ENCODE measurements around the gene ZNF821. TPM values are rescaled to one million over a fixed set of nuclear protein-coding genes. Genes with fewer than 3 reads are reported as not detected.
"Not testable (repeated sequence)": the region's sequence is repeated elsewhere in the genome, so short reads cannot be mapped to it uniquely, and the experiment has no call there.

The ZNF821 gene
- total and polyA plus RNA-seq, 7 donors, result 2.3 to 16.8 (median 9.5) TPM

DNA sequence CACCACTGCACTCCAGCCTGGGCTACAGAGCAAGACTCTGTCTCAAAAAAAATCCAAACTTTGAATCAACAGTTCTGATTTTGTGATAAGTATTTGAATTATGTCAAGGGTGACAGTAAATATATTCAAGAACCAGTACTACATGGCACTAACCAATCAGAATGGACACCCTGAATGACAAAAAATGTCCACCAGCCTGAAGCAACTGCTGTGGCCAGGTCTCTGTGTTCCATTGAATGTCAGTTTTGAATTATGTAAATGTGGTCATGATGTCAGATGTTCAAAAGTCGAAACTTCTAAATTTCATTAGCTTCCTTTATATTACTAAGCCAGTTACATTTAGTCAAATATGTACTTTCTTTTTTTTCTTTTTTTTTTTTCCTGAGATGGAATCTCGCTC, 53.6 kb downstream of the ZNF821 start:
- H3K9me3 ChIP-seq, result no peaks in the 10 kb centered on the region
- H3K27ac ChIP-seq, result no peak overlapping the region
- intact Hi-C loops (cut with DNase I), result no loop called here
- TF ChIP-seq POLR2A (IDR thresholded peaks at IDR 0.05), result no peak
- TF ChIP-seq, protein P1, sequence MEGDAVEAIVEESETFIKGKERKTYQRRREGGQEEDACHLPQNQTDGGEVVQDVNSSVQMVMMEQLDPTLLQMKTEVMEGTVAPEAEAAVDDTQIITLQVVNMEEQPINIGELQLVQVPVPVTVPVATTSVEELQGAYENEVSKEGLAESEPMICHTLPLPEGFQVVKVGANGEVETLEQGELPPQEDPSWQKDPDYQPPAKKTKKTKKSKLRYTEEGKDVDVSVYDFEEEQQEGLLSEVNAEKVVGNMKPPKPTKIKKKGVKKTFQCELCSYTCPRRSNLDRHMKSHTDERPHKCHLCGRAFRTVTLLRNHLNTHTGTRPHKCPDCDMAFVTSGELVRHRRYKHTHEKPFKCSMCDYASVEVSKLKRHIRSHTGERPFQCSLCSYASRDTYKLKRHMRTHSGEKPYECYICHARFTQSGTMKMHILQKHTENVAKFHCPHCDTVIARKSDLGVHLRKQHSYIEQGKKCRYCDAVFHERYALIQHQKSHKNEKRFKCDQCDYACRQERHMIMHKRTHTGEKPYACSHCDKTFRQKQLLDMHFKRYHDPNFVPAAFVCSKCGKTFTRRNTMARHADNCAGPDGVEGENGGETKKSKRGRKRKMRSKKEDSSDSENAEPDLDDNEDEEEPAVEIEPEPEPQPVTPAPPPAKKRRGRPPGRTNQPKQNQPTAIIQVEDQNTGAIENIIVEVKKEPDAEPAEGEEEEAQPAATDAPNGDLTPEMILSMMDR (IDR thresholded peaks at IDR 0.05), result no peak
- TF ChIP-seq POLR2AphosphoS5 (IDR thresholded peaks at IDR 0.05), result no peak
- no peak for TF ChIP-seq EP300 (IDR thresholded peaks at IDR 0.05)
- 86 to 92% methylated on average over 2 of the region's 2 CpGs for WGBS, 2 donors
- no peak for DNase-seq
- H3K4me1 ChIP-seq, result no peaks in the 10 kb centered on the region
- no peaks in the 10 kb centered on the region for H3K27me3 ChIP-seq
- H3K36me3 ChIP-seq, result no peaks in the 10 kb centered on the region
- no peak overlapping the region for H3K4me3 ChIP-seq

DNA sequence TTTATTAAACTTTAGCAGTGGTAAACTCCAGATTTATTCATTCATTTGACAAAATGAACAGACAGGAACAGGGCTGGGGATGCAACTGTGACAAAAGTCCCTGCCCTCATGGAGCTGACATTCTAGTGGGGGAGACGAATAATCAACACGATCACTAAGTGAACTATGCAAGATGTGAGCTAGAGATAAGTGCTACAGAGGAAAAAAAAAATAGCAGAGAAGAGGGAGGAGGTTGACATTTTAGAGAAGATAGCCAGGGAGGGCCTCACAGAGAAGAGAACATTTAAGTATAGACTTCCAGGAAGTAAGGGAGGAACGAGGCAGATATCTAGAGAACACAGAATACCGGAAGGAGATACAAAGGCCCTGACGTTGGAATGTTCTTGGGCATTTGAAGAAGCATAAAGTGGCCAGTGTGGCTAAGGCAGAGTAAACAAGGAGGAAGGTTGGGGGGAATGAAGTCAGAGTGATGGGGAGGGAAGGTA, 57.4 kb downstream of the ZNF821 start:
- Histone ChIP-seq H3K27ac (no peak overlapping the region), H3K9me3 (no peaks in the 10 kb centered on the region), H3K27me3 (no peaks in the 10 kb centered on the region), H3K4me1 (no peaks in the 10 kb centered on the region), H3K36me3 (peaks cover 0 to 4% (median 0%) of the 10 kb centered on the region in 4 donors), H3K4me3 (no peak overlapping the region)
- DNase-seq, result no peak
- TF ChIP-seq, protein P1 (IDR thresholded peaks at IDR 0.05), result no peak
- no peak for TF ChIP-seq POLR2AphosphoS5 (IDR thresholded peaks at IDR 0.05)
- TF ChIP-seq POLR2A (IDR thresholded peaks at IDR 0.05), result no peak
- TF ChIP-seq EP300 (IDR thresholded peaks at IDR 0.05), result no peak
- 77 to 91% methylated on average over 5 of the region's 5 CpGs for WGBS, 2 donors
- intact Hi-C loops (cut with DNase I), result no loop called here

DNA sequence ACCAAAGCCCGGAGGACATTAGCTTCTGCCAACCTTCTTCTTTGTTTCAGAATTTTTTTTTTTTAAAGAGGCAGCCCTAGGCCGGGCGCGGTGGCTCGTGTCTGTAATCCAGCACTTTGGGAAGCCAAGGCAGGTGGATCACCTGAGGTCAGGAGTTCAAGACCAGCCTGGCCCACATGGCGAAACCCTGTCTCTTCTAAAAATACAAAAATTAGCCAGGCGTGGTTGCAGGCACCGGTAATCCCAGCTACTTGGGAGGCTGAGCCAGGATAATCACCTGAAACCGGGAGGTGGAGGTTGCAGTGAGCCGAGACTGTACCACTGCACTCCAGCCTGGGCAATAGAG, 66.9 kb downstream of the ZNF821 start:
- H3K4me3 ChIP-seq, result peak overlapping the region in 1 of 4 donors; percentile 9

DNA sequence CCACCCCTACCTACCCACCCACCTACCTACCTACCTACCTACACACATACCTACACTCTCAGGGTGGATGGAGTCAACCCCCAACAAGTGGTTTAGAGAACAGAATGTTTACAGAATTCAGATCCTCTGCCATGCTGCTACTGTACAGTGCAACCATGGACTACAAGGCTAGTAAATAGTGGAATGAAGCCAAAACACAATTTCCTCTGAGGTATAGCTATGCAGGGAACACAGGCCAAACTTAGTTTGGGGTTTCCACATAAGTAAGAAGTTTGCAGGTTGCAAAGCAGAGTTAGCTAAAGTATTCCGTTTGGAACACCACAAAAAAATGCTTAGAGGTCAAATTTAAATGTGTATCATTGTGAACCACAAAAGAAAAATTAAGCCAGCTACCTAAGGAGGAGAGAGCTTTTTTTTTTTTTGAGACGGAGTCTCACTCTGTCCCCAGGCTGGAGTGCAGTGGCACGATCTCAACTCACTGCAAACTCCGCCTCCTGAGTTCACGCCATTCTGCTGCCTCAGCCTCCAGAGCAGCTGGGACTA, 72.7 kb downstream of the ZNF821 start:
- 71 to 87% methylated on average over 5 of the region's 5 CpGs for WGBS, 2 donors
- TF ChIP-seq POLR2AphosphoS5 (IDR thresholded peaks at IDR 0.05) (no peak), EP300 (IDR thresholded peaks at IDR 0.05) (no peak), POLR2A (IDR thresholded peaks at IDR 0.05) (no peak)
- TF ChIP-seq, protein P1 (IDR thresholded peaks at IDR 0.05), result no peak
- Histone ChIP-seq H3K27me3 (no peaks in the 10 kb centered on the region), H3K36me3 (no peaks in the 10 kb centered on the region), H3K27ac (no peak overlapping the region), H3K4me1 (peaks cover 0 to 31% (median 30%) of the 10 kb centered on the region in 4 donors), H3K9me3 (no peaks in the 10 kb centered on the region), H3K4me3 (no peak overlapping the region)
- no peak for DNase-seq
- intact Hi-C loops (cut with DNase I), result no loop called here

More for the DNA sequence above, 66.9 kb downstream of the ZNF821 start:
- WGBS, 2 donors, result 84% methylated on average over 10 of the region's 10 CpGs
- H3K36me3 ChIP-seq; H3K27me3 ChIP-seq; intact Hi-C loops (cut with DNase I); DNase-seq; H3K9me3 ChIP-seq: not testable (repeated sequence)
- peak overlapping the region; percentile 73 to 90 (median 85) for H3K27ac ChIP-seq
- peaks cover 0 to 30% (median 25%) of the 10 kb centered on the region in 4 donors for H3K4me1 ChIP-seq

DNA sequence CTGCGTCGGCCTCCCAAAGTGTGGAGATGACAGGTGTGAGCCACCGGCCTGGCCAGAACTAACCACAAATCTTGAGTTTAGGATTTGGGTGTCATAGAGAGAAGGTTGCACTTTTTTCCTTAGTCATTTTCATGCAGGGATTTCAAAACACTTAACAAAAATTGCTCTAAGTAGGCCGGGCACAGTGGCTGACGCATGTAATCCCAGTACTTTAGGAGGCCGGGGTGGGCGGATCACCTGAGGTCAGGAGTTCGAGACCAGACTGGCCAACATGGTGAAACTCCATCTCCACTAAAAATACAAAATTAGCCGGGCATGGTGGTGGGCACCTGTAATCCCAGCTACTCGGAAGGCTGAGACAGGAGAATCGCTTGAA, 73.8 kb downstream of the ZNF821 start:
- H3K9me3 ChIP-seq; H3K36me3 ChIP-seq; H3K27me3 ChIP-seq; DNase-seq; H3K4me3 ChIP-seq; intact Hi-C loops (cut with DNase I): not testable (repeated sequence)
- 93 to 94% methylated on average over 11 of the region's 11 CpGs for WGBS, 2 donors
- peak overlapping the region; percentile 94 to 99 (median 97) for H3K27ac ChIP-seq
- peaks cover 0 to 34% (median 31%) of the 10 kb centered on the region in 4 donors for H3K4me1 ChIP-seq

Other genes with a start within 250 kb of the ZNF821 start
- gene PHLPP2, start 159.5 kb downstream of the ZNF821 start, total RNA-seq, result 10 to 100 TPM in 2 of 4 donors, 1 to 10 TPM in 2; 8.2 to 15.8 (median 10.6) TPM
- gene PHLPP2, start 159.5 kb downstream of the ZNF821 start, polyA plus RNA-seq, result 10 to 100 TPM in 2 of 3 donors, 1 to 10 TPM in 1; 8.9 to 19.0 (median 12.6) TPM
- 10 to 100 TPM; 34.9 to 57.3 (median 51.1) TPM for gene AP1G1, start 75.3 kb downstream of the ZNF821 start, total RNA-seq
- 10 to 100 TPM; 12.6 to 32.1 (median 23.6) TPM for gene AP1G1, start 75.3 kb downstream of the ZNF821 start, polyA plus RNA-seq
- 10 to 100 TPM; 22.8 to 25.0 (median 24.4) TPM for gene ATXN1L, start 38.2 kb downstream of the ZNF821 start, total RNA-seq
- 10 to 100 TPM in 1 of 3 donors, 1 to 10 TPM in 2; 6.6 to 13.8 (median 8.1) TPM for gene ATXN1L, start 38.2 kb downstream of the ZNF821 start, polyA plus RNA-seq
- gene IST1, start 11.3 kb upstream of the ZNF821 start, total RNA-seq, result 100 to 1,000 TPM; 117 to 176 (median 170) TPM
- 100 to 1,000 TPM; 133 to 182 (median 155) TPM for gene IST1, start 11.3 kb upstream of the ZNF821 start, polyA plus RNA-seq
- gene PKD1L3, start 116.2 kb upstream of the ZNF821 start, total RNA-seq, result under 1 TPM in 3 of 4 donors, not detected in 1; under 0.01 to 0.14 (median under 0.01) TPM
- gene PKD1L3, start 116.2 kb upstream of the ZNF821 start, polyA plus RNA-seq, result under 1 TPM in 2 of 3 donors, not detected in 1; 0.15 to 0.23 TPM
- 1 to 10 TPM; 3.2 to 7.4 (median 4.0) TPM for gene DHODH, start 124.6 kb upstream of the ZNF821 start, total RNA-seq
- 1 to 10 TPM; 3.7 to 8.0 (median 4.2) TPM for gene DHODH, start 124.6 kb upstream of the ZNF821 start, polyA plus RNA-seq
- gene HP, start 170.3 kb upstream of the ZNF821 start, total RNA-seq, result 1 to 10 TPM in 1 of 4 donors, under 1 TPM in 1, not detected in 2; 0.49 to 3.6 TPM
- 10 to 100 TPM in 1 of 3 donors, 1 to 10 TPM in 1, under 1 TPM in 1; 0.92 to 11.2 (median 7.2) TPM for gene HP, start 170.3 kb upstream of the ZNF821 start, polyA plus RNA-seq
- under 1 TPM in 2 of 4 donors, not detected in 2; 0.33 to 0.83 TPM for gene HPR, start 179.0 kb upstream of the ZNF821 start, total RNA-seq
- under 1 TPM in 1 of 3 donors, not detected in 2; 0.57 TPM for gene HPR, start 179.0 kb upstream of the ZNF821 start, polyA plus RNA-seq
- gene TXNL4B, start 209.4 kb upstream of the ZNF821 start, total RNA-seq, result 10 to 100 TPM in 1 of 4 donors, 1 to 10 TPM in 3; 7.8 to 11.8 (median 8.1) TPM
- 1 to 10 TPM; 6.0 to 8.8 (median 8.8) TPM for gene TXNL4B, start 209.4 kb upstream of the ZNF821 start, polyA plus RNA-seq
- gene DHX38, start 209.7 kb upstream of the ZNF821 start, total RNA-seq, result 10 to 100 TPM; 24.8 to 54.0 (median 36.7) TPM
- gene DHX38, start 209.7 kb upstream of the ZNF821 start, polyA plus RNA-seq, result 10 to 100 TPM; 16.2 to 55.4 (median 25.7) TPM

All from sigmoid colon (tissue), 7 donors.